ENCODE data around the gene NEK2. TPM values are rescaled to one million over a fixed set of nuclear protein-coding genes. Genes with fewer than 3 reads are reported as not detected.

The NEK2 gene
- total and polyA plus RNA-seq, 2 of the 13 experiments (the other 11 are each of a cell fraction or from before 2014, with no cell fraction given) = 10.9 to 40.8 TPM

DNA sequence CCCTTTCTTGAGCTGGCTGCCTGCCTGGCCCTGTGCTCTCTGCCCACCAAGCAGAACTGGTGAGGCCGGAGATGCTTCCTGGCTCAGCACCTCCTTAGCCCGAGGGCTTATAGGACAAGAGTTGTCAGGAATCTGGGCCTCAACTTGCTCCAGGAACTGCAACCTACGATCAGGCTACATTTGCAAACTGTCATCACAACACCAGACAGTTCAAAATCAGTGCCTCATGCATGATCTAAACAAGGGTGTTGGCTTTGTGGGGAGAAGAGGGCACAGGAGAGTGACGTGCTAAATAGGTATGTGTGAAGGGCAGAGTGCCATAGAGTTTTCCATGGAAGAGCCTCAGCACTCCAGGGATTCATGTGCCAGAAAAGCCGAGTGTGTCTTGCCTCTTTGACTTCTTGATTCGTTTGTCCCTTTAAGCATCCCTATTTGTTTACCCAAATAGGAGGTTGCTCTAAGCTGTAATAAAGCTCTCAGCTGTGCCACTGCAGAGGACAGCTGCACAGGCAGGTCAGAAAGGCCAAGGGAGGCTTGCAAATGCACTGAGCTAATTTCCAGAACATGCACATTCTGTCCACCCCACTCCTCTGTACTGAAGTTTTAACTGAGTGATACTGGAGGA lies 30.2 kb upstream of the NEK2 start:
- FAIRE-seq = no peak
- in situ Hi-C loops (cut with HindIII; ENCODE audit: extremely low pct_ligation_motif_present, low pct_unique_long_range_greater_than_20kb) (no loop called here), intact Hi-C loops (cut with micrococcal nuclease; ENCODE audit: unreplicated experiment) (no loop called here)
- no TSS peak for BruUV-seq (replicated peaks)
- 4% methylated on average over 5 of the region's 6 CpGs for WGBS (ENCODE audit: low lambda C conversion rate)
- TF ChIP-seq SOX5 (CRISPR knock-in tag; IDR thresholded peaks at IDR 0.05; ENCODE audit: borderline replicate concordance) = no peak
- no peak for TF ChIP-seq CREB1 (IDR thresholded peaks at IDR 0.05)
- TF ChIP-seq CREB1 (CRISPR knock-in tag; IDR thresholded peaks at IDR 0.05) = no peak
- CTCF ChIA-PET (ENCODE audit: low intra/inter-chr PET ratio, low total read pairs) = no interaction called here
- H3K4me2 ChIP-seq (ENCODE audit: low read depth, low read length) = no peak overlapping the region
- peaks cover 3 to 18% of the 10 kb centered on the region in 2 experiments; a peak in 2 of 5 replicates for H3K27me3 ChIP-seq (ENCODE audit: control insufficient read depth in 1 of 2, insufficient read depth in 2 of 2, low read length in 2 of 2)
- H3K27ac ChIP-seq (ENCODE audit: extremely low read length, insufficient read depth, low read length) = no peak overlapping the region
- ATAC-seq = peak; percentile 33; the same call in 2 of the 3 replicates
- no peak for DNase-seq (ENCODE audit: low spot score)
- H3K9me3 ChIP-seq (ENCODE audit: low read length) = no peaks in the 10 kb centered on the region
- H4K20me1 ChIP-seq (ENCODE audit: insufficient read depth, low read length) = no peaks in the 10 kb centered on the region
- H3K36me3 ChIP-seq (replicated peaks in 1 of 2; ENCODE audit: control insufficient read depth in 1 of 2, insufficient read depth in 2 of 2, low read length in 2 of 2) = no peaks in the 10 kb centered on the region
- no peak overlapping the region for H3K9ac ChIP-seq (ENCODE audit: insufficient read depth, low read depth, low read length)
- H2AFZ ChIP-seq (ENCODE audit: low read length) = no peak overlapping the region
- H3K4me3 ChIP-seq (replicated peaks in 1 of 3; ENCODE audit: insufficient read depth in 1 of 3, low read depth in 2 of 3, low read length in 3 of 3) = no peak overlapping the region
- peaks cover 14% of the 10 kb centered on the region for H3K4me1 ChIP-seq (ENCODE audit: insufficient read depth, low read length)
- H3K79me2 ChIP-seq (ENCODE audit: insufficient read depth, low read length) = no peaks in the 10 kb centered on the region
- POLR2A ChIA-PET = no interaction called here

DNA sequence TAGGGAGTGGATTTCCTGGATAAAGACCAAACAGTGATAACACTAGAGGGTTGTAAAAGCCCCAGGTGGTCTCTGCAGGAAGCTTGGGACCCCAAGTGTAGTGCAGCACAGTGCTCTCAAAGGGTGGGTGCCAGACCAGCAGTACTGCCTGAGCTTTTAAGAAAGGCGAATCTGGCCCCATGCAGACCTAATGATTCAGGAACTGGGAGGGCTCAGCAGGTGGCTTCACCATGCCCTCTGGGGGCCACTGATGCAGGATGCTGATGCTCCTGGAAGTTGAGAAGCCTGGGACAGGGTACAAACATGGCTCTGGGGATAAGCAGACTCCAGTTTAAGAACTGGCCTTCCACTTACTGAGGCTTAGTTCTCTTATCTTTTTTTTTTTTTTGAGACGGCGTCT lies 29.1 kb upstream of the NEK2 start:
- ChIA-PET CTCF (ENCODE audit: low intra/inter-chr PET ratio, low total read pairs) (no interaction called here), POLR2A (no interaction called here)
- no peak overlapping the region for H3K4me3 ChIP-seq (replicated peaks in 1 of 3; ENCODE audit: insufficient read depth in 1 of 3, low read depth in 2 of 3, low read length in 3 of 3)
- WGBS (ENCODE audit: low lambda C conversion rate) = 83% methylated on average over 3 of the region's 3 CpGs
- H2AFZ ChIP-seq (ENCODE audit: low read length) = no peak overlapping the region
- intact Hi-C loops (cut with micrococcal nuclease; ENCODE audit: unreplicated experiment) = no loop called here
- no peak overlapping the region for H3K4me2 ChIP-seq (ENCODE audit: low read depth, low read length)
- BruUV-seq (replicated peaks) = no TSS peak
- no peaks in the 10 kb centered on the region for H3K36me3 ChIP-seq (replicated peaks in 1 of 2; ENCODE audit: control insufficient read depth in 1 of 2, insufficient read depth in 2 of 2, low read length in 2 of 2)
- ATAC-seq = no peak
- no peaks in the 10 kb centered on the region for H4K20me1 ChIP-seq (ENCODE audit: insufficient read depth, low read length)
- in situ Hi-C loops (cut with HindIII; ENCODE audit: extremely low pct_ligation_motif_present, low pct_unique_long_range_greater_than_20kb) = no loop called here
- peaks cover 12% of the 10 kb centered on the region; the same call in 1 of the 2 replicates for H3K4me1 ChIP-seq (ENCODE audit: insufficient read depth, low read length)
- no peaks in the 10 kb centered on the region for H3K9me3 ChIP-seq (ENCODE audit: low read length)
- peaks cover 3 to 18% of the 10 kb centered on the region in 2 experiments; a peak in 2 of 5 replicates for H3K27me3 ChIP-seq (ENCODE audit: control insufficient read depth in 1 of 2, insufficient read depth in 2 of 2, low read length in 2 of 2)
- H3K27ac ChIP-seq (ENCODE audit: extremely low read length, insufficient read depth, low read length) = no peak overlapping the region
- no peak overlapping the region for H3K9ac ChIP-seq (ENCODE audit: insufficient read depth, low read depth, low read length)
- H3K79me2 ChIP-seq (ENCODE audit: insufficient read depth, low read length) = no peaks in the 10 kb centered on the region
- no peak for FAIRE-seq
- no peak for DNase-seq (ENCODE audit: low spot score)
- TF ChIP-seq CREB1 (IDR thresholded peaks at IDR 0.05) (no peak), CREB1 (CRISPR knock-in tag; IDR thresholded peaks at IDR 0.05) (no peak), ZNF781 (CRISPR knock-in tag; IDR thresholded peaks at IDR 0.05; ENCODE audit: borderline replicate concordance, not compliant biosample characterization) (no peak), AKAP8 (CRISPR knock-in tag; IDR thresholded peaks at IDR 0.05) (no peak), FOXO1 (CRISPR knock-in tag; IDR thresholded peaks at IDR 0.05) (no peak), EHMT2 (IDR thresholded peaks at IDR 0.05; ENCODE audit: borderline replicate concordance, low read depth, low read length) (no peak), ZZZ3 (CRISPR knock-in tag; IDR thresholded peaks at IDR 0.05; ENCODE audit: borderline replicate concordance) (no peak), ADNP (CRISPR knock-in tag; IDR thresholded peaks at IDR 0.05) (no peak), SKI (IDR thresholded peaks at IDR 0.05; ENCODE audit: partially characterized antibody) (no peak), MLLT10 (CRISPR knock-in tag; IDR thresholded peaks at IDR 0.05) (no peak)
- TF ChIP-seq, protein P1, sequence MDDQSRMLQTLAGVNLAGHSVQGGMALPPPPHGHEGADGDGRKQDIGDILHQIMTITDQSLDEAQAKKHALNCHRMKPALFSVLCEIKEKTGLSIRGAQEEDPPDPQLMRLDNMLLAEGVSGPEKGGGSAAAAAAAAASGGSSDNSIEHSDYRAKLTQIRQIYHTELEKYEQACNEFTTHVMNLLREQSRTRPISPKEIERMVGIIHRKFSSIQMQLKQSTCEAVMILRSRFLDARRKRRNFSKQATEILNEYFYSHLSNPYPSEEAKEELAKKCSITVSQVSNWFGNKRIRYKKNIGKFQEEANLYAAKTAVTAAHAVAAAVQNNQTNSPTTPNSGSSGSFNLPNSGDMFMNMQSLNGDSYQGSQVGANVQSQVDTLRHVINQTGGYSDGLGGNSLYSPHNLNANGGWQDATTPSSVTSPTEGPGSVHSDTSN (CRISPR knock-in tag; IDR thresholded peaks at IDR 0.05; ENCODE audit: borderline replicate concordance) = no peak
- TF ChIP-seq, protein P2, sequence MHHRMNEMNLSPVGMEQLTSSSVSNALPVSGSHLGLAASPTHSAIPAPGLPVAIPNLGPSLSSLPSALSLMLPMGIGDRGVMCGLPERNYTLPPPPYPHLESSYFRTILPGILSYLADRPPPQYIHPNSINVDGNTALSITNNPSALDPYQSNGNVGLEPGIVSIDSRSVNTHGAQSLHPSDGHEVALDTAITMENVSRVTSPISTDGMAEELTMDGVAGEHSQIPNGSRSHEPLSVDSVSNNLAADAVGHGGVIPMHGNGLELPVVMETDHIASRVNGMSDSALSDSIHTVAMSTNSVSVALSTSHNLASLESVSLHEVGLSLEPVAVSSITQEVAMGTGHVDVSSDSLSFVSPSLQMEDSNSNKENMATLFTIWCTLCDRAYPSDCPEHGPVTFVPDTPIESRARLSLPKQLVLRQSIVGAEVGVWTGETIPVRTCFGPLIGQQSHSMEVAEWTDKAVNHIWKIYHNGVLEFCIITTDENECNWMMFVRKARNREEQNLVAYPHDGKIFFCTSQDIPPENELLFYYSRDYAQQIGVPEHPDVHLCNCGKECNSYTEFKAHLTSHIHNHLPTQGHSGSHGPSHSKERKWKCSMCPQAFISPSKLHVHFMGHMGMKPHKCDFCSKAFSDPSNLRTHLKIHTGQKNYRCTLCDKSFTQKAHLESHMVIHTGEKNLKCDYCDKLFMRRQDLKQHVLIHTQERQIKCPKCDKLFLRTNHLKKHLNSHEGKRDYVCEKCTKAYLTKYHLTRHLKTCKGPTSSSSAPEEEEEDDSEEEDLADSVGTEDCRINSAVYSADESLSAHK (CRISPR knock-in tag; IDR thresholded peaks at IDR 0.05; ENCODE audit: borderline replicate concordance) = no peak

Data from HepG2 (cell line).